ENCODE data around the gene FABP1. TPM values are rescaled to one million over a fixed set of nuclear protein-coding genes. Genes with fewer than 3 reads are reported as not detected.

The FABP1 gene
- total and polyA plus RNA-seq, 2 of the 4 experiments (the other 2 are of a cell fraction) = not detected

DNA sequence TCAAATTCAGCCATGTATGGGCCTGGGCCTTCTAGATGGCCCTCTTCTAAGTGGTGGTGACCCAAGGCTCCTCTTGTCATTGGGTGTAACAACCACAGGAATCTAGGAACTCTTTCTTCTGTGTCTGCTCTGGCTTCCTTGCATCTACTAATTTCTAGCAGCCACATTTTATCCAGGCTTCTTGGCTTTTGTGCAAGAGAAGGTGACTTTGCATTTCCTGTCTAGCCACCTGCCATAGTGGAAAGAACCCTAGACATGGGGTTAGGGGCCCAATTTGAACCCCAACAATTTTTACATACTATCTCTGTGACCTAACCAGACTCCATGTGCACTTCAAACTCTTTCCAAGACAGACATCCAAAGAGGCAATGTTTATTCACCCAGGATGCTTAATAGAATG is 35.1 kb downstream of the FABP1 start:
- Histone ChIP-seq H3K18ac (ENCODE audit: low read depth, low read length) (no peak overlapping the region), H4K91ac (ENCODE audit: insufficient read depth, low read depth, low read length) (no peak overlapping the region), H3K36me3 (ENCODE audit: control insufficient read depth, insufficient read depth, low read length) (no peaks in the 10 kb centered on the region), H2AFZ (replicated peaks; ENCODE audit: low read length, poor library complexity) (no peak overlapping the region), H4K5ac (ENCODE audit: low read depth, low read length) (no peak overlapping the region), H3K4me1 (ENCODE audit: control insufficient read depth, insufficient read depth, low read length) (no peaks in the 10 kb centered on the region), H2AK5ac (ENCODE audit: low read depth, low read length) (no peak overlapping the region), H3K27me3 (ENCODE audit: control insufficient read depth, insufficient read depth, low read length) (peaks cover 15% of the 10 kb centered on the region), H3K79me1 (ENCODE audit: low read depth in 1 of 2, low read length in 2 of 2) (no peaks in the 10 kb centered on the region), H2BK120ac (ENCODE audit: low read depth, low read length) (no peak overlapping the region), H3K14ac (replicated peaks; ENCODE audit: low read depth, low read length) (no peak overlapping the region), H3K9me1 (ENCODE audit: insufficient read depth, low read length) (no peaks in the 10 kb centered on the region), H3K27ac (ENCODE audit: insufficient read depth, low read length) (no peak overlapping the region), H2BK20ac (ENCODE audit: low read depth, low read length) (no peak overlapping the region), H3K4ac (ENCODE audit: low read depth, low read length) (no peak overlapping the region), H2AK9ac (replicated peaks; ENCODE audit: low read depth, low read length, poor library complexity) (no peak overlapping the region), H3K9ac (ENCODE audit: low read depth, low read length) (no peak overlapping the region), H3K4me3 (ENCODE audit: insufficient read depth, low read depth, low read length) (no peak overlapping the region), H2BK15ac (ENCODE audit: low read depth, low read length) (no peak overlapping the region), H4K8ac (ENCODE audit: low read depth in 2 of 2, low read length in 2 of 2) (no peak overlapping the region), H3K9me3 (ENCODE audit: control insufficient read depth, insufficient read depth, low read length) (no peaks in the 10 kb centered on the region), H4K20me1 (ENCODE audit: insufficient read depth, low read length) (no peaks in the 10 kb centered on the region), H2BK5ac (ENCODE audit: low read depth, low read length, poor library complexity, severe bottlenecking) (no peak overlapping the region), H3K4me2 (ENCODE audit: low read depth, low read length) (no peak overlapping the region), H3K23ac (ENCODE audit: low read depth, low read length) (no peak overlapping the region), H3K56ac (ENCODE audit: extremely low read depth, insufficient read depth, low read length) (no peak overlapping the region)
- ATAC-seq (ENCODE audit: low read depth) = no peak
- dilution Hi-C loops (cut with HindIII; ENCODE audit: low sequenced_read_pairs, unreplicated experiment) (no loop called here), intact Hi-C loops (cut with micrococcal nuclease) (no loop called here), in situ Hi-C loops (cut with MboI; ENCODE audit: low sequenced_read_pairs) (no loop called here)
- ChIA-PET CTCF (no interaction called here), POLR2A (ENCODE audit: unreplicated experiment) (no interaction called here)
- no TSS peak for BruUV-seq (replicated peaks)
- no peak for DNase-seq
- TF ChIP-seq MXI1 (IDR thresholded peaks at IDR 0.05; ENCODE audit: borderline replicate concordance, low read depth, low read length) = no peak
- TF ChIP-seq, protein P1, sequence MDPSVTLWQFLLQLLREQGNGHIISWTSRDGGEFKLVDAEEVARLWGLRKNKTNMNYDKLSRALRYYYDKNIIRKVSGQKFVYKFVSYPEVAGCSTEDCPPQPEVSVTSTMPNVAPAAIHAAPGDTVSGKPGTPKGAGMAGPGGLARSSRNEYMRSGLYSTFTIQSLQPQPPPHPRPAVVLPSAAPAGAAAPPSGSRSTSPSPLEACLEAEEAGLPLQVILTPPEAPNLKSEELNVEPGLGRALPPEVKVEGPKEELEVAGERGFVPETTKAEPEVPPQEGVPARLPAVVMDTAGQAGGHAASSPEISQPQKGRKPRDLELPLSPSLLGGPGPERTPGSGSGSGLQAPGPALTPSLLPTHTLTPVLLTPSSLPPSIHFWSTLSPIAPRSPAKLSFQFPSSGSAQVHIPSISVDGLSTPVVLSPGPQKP (IDR thresholded peaks at IDR 0.05; ENCODE audit: borderline replicate concordance, low read depth, low read length) = no peak
- no peak for TF ChIP-seq BHLHE40 (IDR thresholded peaks at IDR 0.05; ENCODE audit: low read depth, low read length)
- TF ChIP-seq SMC3 (IDR thresholded peaks at IDR 0.05; ENCODE audit: low read depth, low read length) = no peak
- no peak for TF ChIP-seq NFE2L2 (IDR thresholded peaks at IDR 0.05; ENCODE audit: low read depth, low read length)

Measured in IMR-90 (cell line).